GM15510 (cell line): Measurements from ENCODE around the gene RHBDD1.

Source experiments
- POLR2A ChIP-seq: IDR thresholded peaks from 3 replicates; pipeline ENCODE4 v1.6.1; 2011; ENCODE audit warnings: borderline replicate concordance; ENCODE audit not compliant: insufficient read length; ENCODE audit errors: extremely low read depth

Gene RHBDD1

GRCh38 chr2:226971084-226971483 lies 135.2 kb downstream of the RHBDD1 start:
- TF ChIP-seq POLR2A = no peak

- no peak for TF ChIP-seq POLR2A
Measured at GRCh38 chr2:226971770-226972169, 135.9 kb downstream of the RHBDD1 start.

DNA sequence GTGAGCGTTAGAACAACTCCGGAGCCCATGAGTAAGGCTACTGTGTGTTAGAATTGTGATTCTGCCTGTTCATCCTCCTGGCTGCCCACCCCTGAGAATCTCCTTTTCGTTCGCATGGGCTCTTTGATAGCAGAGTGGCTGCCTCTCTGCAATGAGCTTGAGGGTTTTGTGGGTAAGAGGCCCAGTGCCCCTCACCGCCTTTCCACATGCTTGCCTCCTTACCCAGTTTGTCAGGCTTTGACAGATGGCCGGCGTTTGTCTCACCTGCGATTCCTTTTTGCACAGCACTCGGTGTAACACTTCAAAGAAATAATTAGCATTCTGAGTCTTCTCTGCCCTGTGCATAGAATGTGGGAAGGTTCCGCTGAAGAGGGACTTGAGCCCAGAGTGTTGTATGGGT lies 138.0 kb downstream of the RHBDD1 start:
- TF ChIP-seq POLR2A = no peak

GRCh38 chr2:226977775-226978190 lies 141.9 kb downstream of the RHBDD1 start:
- TF ChIP-seq POLR2A = no peak

DNA sequence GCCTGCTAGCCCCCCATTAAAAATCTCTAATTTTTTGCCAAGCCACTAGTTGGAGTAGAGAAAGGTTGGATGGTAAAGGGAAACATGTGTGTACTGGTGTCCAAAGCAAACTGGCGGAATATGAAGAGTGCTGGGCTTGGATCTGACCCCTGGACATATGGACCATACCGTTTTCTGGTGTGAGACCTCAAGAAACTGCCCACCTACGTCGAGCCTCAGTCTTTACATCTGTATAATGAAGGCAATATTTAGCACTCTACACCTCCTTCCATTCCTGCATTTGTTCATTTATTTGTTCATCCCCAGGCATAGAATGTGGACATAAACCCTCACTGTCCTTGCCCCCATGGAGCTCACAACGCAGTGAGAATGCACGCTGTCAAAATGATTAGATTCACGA lies 142.4 kb downstream of the RHBDD1 start:
- TF ChIP-seq POLR2A = no peak

GRCh38 chr2:226979004-226979403 lies 143.2 kb downstream of the RHBDD1 start:
- TF ChIP-seq POLR2A = no peak

- no peak for TF ChIP-seq POLR2A
Measured at GRCh38 chr2:226981791-226982326, 146.0 kb downstream of the RHBDD1 start.

GRCh38 chr2:226983895-226984749 lies 148.3 kb downstream of the RHBDD1 start:
- TF ChIP-seq POLR2A = no peak

DNA sequence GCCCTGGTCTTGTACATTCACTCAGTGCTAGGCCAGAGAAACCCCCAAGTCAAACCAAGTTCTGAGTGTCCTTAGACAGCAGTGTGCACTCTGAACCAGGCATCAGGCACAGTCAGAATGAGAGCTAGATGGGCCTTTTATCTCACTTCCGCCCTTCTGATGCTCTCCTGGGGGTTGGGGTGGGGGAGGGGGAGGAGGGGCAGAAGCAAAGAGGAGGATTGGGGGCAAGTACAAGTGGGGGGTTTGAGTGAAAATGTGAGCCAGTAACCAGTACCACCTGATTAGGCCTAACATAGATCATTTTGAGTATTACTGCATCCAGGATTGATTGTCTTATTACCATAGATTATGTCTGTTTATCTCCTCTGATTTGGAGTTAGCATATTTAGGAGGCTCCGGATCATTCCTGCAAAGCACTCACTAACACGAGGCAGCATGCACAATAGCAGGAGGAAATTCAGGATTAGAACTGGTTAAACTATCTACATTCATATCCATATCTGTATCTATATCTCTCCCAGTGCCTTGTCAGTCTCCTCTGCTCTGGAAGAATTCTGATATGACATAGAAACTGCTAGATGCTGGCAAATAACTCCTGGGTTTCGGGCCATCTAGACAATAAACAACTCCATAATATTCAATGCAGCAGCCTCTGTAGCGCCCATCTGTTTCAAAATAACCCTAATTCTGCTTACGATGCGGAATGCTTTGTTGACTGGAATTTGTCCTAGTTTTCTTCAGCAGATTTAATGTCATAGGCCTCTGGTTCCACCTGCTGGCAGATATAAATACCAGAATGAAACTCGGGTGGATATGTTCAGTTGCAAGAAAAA lies 149.1 kb downstream of the RHBDD1 start:
- TF ChIP-seq POLR2A = no peak

- TF ChIP-seq POLR2A = no peak
Measured at GRCh38 chr2:226985583-226985946, 149.7 kb downstream of the RHBDD1 start.

- TF ChIP-seq POLR2A = no peak
Measured at GRCh38 chr2:226991663-226992062, 155.8 kb downstream of the RHBDD1 start.

DNA sequence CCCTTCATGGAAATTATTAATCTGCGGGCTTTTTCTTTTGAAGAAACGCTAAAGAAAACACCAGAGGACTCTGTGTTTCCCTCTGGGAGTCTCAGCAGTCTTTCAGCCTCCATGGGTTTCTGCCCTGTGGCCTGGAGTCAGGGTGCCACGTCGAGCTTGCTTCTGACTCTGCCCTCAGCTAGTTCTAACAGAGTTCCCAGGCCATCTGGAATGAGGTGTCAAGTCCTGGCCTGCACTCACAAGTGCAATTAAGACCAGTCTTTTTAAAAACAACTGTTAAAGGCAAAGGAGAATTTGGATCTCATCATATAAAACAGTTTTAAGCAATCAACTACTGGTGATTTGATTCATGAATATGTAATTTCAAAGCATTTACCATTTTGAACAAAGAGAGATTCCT lies 157.3 kb downstream of the RHBDD1 start:
- no peak for TF ChIP-seq POLR2A

DNA sequence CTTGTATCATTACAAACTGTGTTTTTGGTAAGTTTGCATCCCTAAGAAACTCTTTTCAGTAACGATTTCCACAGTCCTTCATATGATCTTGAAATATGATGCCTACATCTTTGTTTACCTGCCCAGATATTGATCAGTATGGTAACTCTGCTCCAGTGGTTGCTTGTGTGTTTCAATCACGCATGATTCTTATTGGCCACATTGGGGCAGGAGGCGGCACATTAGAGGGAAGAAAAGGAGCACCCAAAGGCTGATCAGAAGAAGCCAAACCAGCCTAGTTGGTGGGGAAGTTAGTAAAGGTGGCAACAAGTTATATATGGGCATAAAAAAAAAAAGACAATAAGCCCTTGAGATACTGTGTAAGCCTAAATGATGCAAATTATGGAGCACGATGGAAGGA lies 158.9 kb downstream of the RHBDD1 start:
- TF ChIP-seq POLR2A = no peak

DNA sequence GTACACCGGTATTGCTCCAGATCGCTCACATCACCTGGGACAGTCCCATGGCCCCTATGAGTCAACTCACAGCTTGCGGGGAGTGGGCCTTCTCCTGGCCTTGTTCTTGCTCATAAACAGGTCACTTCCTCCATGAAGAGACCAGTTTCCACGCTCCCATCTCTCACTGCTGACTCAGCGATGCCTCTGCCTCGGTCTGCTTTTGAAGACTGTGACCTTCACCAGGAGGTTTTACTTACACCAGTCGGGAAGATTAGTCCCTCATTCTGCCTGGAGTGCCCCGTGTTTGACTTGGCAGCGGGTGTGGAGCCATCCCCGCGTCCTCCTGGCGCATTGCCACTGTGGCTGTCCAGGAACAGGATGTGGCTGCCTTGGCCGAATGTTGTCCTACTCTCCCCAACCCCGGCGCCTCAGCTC lies 159.8 kb downstream of the RHBDD1 start:
- TF ChIP-seq POLR2A = no peak

DNA sequence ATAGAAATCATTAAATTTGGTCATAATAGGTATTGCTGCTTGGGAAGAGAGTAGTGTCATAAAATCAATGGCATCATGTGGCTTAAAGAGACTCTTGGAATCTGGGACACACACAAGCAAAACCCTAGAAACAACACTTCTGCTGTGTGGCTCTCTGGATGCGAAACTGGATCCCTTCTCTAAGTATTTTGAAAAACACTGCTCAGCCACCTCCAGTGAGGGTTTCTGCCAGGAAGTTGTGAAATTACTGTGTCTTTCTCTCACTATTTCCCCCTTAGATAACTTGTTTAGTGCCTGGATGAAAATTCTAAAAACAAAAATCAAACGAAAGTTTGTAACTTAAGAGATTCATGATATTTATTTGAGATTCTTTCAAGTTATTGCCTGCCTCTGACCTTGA lies 163.8 kb downstream of the RHBDD1 start:
- no peak for TF ChIP-seq POLR2A

DNA sequence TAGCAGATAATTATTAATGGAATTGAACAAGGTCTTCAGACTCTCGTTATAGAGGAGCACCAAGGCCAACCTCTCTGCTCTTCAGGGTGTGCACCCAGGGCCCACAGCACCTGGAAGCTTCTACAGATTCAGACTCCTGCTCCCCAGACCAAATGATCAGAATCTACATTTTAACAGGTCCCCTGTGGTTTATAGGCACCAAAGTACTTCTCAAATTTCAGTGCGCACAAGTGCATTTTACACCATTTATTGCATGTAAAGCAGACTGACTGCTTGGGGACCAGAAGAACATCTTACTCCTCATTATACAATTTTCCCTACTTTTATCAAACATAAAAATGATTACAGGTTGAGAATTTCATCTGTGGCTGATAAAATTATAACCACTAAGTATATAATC lies 164.3 kb downstream of the RHBDD1 start:
- no peak for TF ChIP-seq POLR2A

DNA sequence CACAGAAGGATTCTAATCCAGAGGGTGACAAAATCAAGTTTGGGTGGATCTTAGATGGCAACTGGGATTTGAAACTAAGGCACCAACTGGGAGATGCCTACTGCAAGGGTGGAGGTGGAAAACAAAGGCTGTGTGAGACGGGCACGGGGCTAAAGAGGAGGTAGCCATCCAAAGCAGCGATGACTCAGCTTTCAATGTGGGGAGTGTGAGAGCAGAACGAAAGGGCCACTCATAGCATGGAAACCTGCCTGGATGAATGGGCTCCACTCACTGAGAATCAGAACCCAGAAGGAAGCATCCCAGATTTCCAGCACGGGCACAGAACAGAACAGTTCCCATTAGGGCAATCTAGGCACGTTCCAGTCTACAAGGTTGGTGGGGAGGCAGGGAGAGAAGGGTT lies 168.6 kb downstream of the RHBDD1 start:
- TF ChIP-seq POLR2A = no peak
